Heart left ventricle (tissue), 13 donors: ENCODE results near the gene ACIN1.

Source experiments
- CTCF ChIP-seq, 12 donors: fragments of 200-600 bp; sonication (generic) in 4 of 12; IDR thresholded peaks; one replicate each; pipeline versions ENCODE4 v1.5.0 to v1.8.0; 2018 to 2022; ENCODE audit warnings: antibody characterized with exemption in 12 of 12, mild to moderate bottlenecking in 5 of 12
- POLR2A ChIP-seq, 2 donors: fragments of 450-650 bp; IDR thresholded peaks; one replicate each; pipeline ENCODE4 v1.6.1; 2017; ENCODE audit warnings: antibody characterized with exemption in 2 of 2, mild to moderate bottlenecking in 2 of 2, moderate library complexity in 2 of 2
- donor health status: ischemic (EF 13 %, LVEDD 7.1; RV severe dilation, severe dysfunction).
- donor health status: DM: no; HTN: yes; CAD: no.
- donor health status: DM: no; HTN: no; CAD: no.
- donor health status: ischemic (EF 25% LVEDD 6.9; RV normal size, moderate dysfunction).
- donor health status: ischemic (EF 25% LVEDD 5.7; RV mildly dilated, moderate dysfunction).
- donor health status: ischemic (EF 35%, LVEDD 5.7; RV mildly dilated, moderate dysfunction).
- donor health status: nonischemic (EF 11% LVEDD 7.7; RV severe dilation, severe dysfunction).
- donor health status: DM: yes; HTN: yes; CAD: no.
- donor health status: PGD.
- donor health status: ischemic (EF 29% LVEDD 5.4; RV normal size, mild dysfunction).
- donor health status: nonischemic (EF 23%, LVEDD 6.1; RV moderate dilation, normal function).

- TF ChIP-seq POLR2A (IDR thresholded peaks at IDR 0.05) (no peak), CTCF (IDR thresholded peaks at IDR 0.05) (no peak)
Observed at GRCh38 chr14:23125011-23125410, 30.1 kb upstream of the ACIN1 start.
